Spleen (tissue), 11 donors: ENCODE results near the gene PIP5K1B. TPM values are rescaled to one million over a fixed set of nuclear protein-coding genes. Genes with fewer than 3 reads are reported as not detected.

Source experiments
- DNase-seq: peaks from one replicate; pipeline ENCODE4 v3.0.0-alpha.2; 2020
- H3K27ac ChIP-seq, 8 donors: fragments of 200-600 bp; sonication (generic) in 7 of 8; 1 replicate in 4 of 8; 2 replicates in 4 of 8; pipeline versions ENCODE4 v1.5.0 to v1.8.0; 2016 to 2021; ENCODE audit warnings: inconsistent platforms in 4 of 8, mild to moderate bottlenecking in 4 of 8, moderate library complexity in 1 of 8
- H3K27me3 ChIP-seq, 7 donors: fragments of 200-600 bp; sonication (generic) in 6 of 7; replicated peaks in 1 of 7; 1 replicate in 4 of 7; 2 replicates in 3 of 7; pipeline versions ENCODE4 v1.5.0 to v1.8.0; 2016 to 2021; ENCODE audit warnings: inconsistent platforms in 3 of 7, mild to moderate bottlenecking in 1 of 7
- H3K36me3 ChIP-seq, 6 donors: fragments of 200-600 bp; sonication (generic) in 5 of 6; 1 replicate in 4 of 6; 2 replicates in 2 of 6; pipeline versions ENCODE4 v1.5.0 to v1.8.0; 2016 to 2021; ENCODE audit warnings: inconsistent platforms in 2 of 6
- H3K4me1 ChIP-seq, 6 donors: fragments of 200-600 bp; sonication (generic) in 5 of 6; 1 replicate in 3 of 6; 2 replicates in 3 of 6; pipeline versions ENCODE4 v1.5.0 to v1.8.0; 2016 to 2021; ENCODE audit warnings: inconsistent platforms in 3 of 6
- H3K4me3 ChIP-seq, 8 donors: fragments of 200-600 bp; sonication (generic) in 7 of 8; 1 replicate in 4 of 8; 2 replicates in 4 of 8; pipeline versions ENCODE4 v1.5.0 to v1.8.0; 2016 to 2021; ENCODE audit warnings: inconsistent platforms in 4 of 8, mild to moderate bottlenecking in 4 of 8, moderate library complexity in 2 of 8
- H3K9me3 ChIP-seq, 8 donors: fragments of 200-600 bp; sonication (generic) in 7 of 8; 1 replicate in 4 of 8; 2 replicates in 4 of 8; pipeline versions ENCODE4 v1.5.0 to v1.8.0; 2016 to 2021; ENCODE audit warnings: inconsistent platforms in 4 of 8
- CTCF ChIP-seq, 11 experiments: fragments of 200-600 bp in 7 of 11; fragments of 450-650 bp in 4 of 11; sonication (generic) in 4 of 11; IDR thresholded peaks in 8 of 11; conservative IDR thresholded peaks in 3 of 11; 1 replicate in 7 of 11; 2 replicates in 4 of 11; pipeline versions ENCODE4 v1.4.0 to v1.8.0; 2016 to 2021; ENCODE audit warnings: antibody characterized with exemption in 11 of 11, inconsistent platforms in 4 of 11, mild to moderate bottlenecking in 1 of 11
- POLR2A ChIP-seq, 3 donors: fragments of 450-650 bp; IDR thresholded peaks; one replicate each; pipeline ENCODE4 v1.5.1; 2017; ENCODE audit warnings: antibody characterized with exemption in 3 of 3, mild to moderate bottlenecking in 1 of 3
- POLR2AphosphoS5 ChIP-seq, 3 donors: sonication (generic); formaldehyde crosslinking; IDR thresholded peaks; one replicate each; pipeline ENCODE4 v1.5.1; 2017; ENCODE audit warnings: antibody characterized with exemption in 3 of 3
- WGBS, 5 donors: extraction: QIAGEN DNeasy Blood & Tissue Kit in 3 of 5; methylation state at CpG; one replicate each; pipeline versions ENCODE4 v1.1.5 to v1.1.7; 2013 to 2018; 5-methylcytosine and 5-hydroxymethylcytosine counted together
- intact Hi-C: fragments of 100-400 bp; cut with DNase I; formaldehyde crosslinking; loops from one replicate; pipeline ENCODE4 v1.15.0; 2023; ENCODE audit warnings: low total_unique reads
- polyA plus RNA-seq, 3 donors: library from polyadenylated mRNA; stranded (reverse); fragments of 200-250 nt; gene quantifications; one replicate each; pipeline ENCODE4 v1.2.1, GENCODE V29; 2013
- total RNA-seq, 7 donors: library from RNA; depleted of rRNA in 3 of 7; stranded (reverse); fragments of >200 nt in 3 of 7; fragmentation: NEBNext Ultra II Directional in 4 of 7; extraction: Animal tissue kit (Norgen Biotek cat#: 25700) in 4 of 7; gene quantifications; one replicate each; pipeline versions ENCODE4 v1.1.0 to v1.2.1, GENCODE V29; 2016 to 2021
- donor health status: healthy with polysubstance abuse.
- donor health status: DM: no; HTN: no; CAD: no; lungs with moderate emphysema.
- donor health status: DM: no; HTN: no; CAD: no.
- donor health status: Bipolar disorder and iron deficiency.
- donor health status: healthy.
- donor health status: DM: no; HTN: no; CAD: no.
- donor health status: DM: yes; HTN: yes; CAD: no.

Gene PIP5K1B
- total and polyA plus RNA-seq, 10 donors, result 1.5 to 10.3 (median 6.8) TPM

- DNase-seq, result no peak
- Histone ChIP-seq H3K9me3 (no peaks in the 10 kb centered on the region), H3K4me1 (no peaks in the 10 kb centered on the region), H3K36me3 (peaks cover 0 to 12% (median 0%) of the 10 kb centered on the region in 6 donors), H3K27me3 (no peaks in the 10 kb centered on the region), H3K4me3 (no peak overlapping the region), H3K27ac (no peak overlapping the region)
- intact Hi-C loops, result no loop called here
- no peak for TF ChIP-seq CTCF (IDR thresholded peaks at IDR 0.05 in 8 of 11, conservative IDR thresholded peaks at IDR 0.05 in 3 of 11)
- no peak for TF ChIP-seq POLR2AphosphoS5 (IDR thresholded peaks at IDR 0.05)
- no peak for TF ChIP-seq POLR2A (IDR thresholded peaks at IDR 0.05)
- 81 to 92% (median 90%) methylated on average over 9 of the region's 9 CpGs for WGBS, 5 donors
Observed at GRCh38 chr9:68861436-68861835, 156.4 kb downstream of the PIP5K1B start.

GRCh38 chr9:68867066-68867465 lies 162.0 kb downstream of the PIP5K1B start:
- WGBS, 5 donors, result 90 to 97% (median 93%) methylated on average over 6 of the region's 6 CpGs
- H3K4me3 ChIP-seq, result no peak overlapping the region
- no peaks in the 10 kb centered on the region for H3K9me3 ChIP-seq
- H3K36me3 ChIP-seq, result peaks cover 0 to 12% (median 0%) of the 10 kb centered on the region in 6 donors
- no peaks in the 10 kb centered on the region for H3K4me1 ChIP-seq
- intact Hi-C loops, result no loop called here
- TF ChIP-seq CTCF (IDR thresholded peaks at IDR 0.05 in 8 of 11, conservative IDR thresholded peaks at IDR 0.05 in 3 of 11), result no peak
- TF ChIP-seq POLR2A (IDR thresholded peaks at IDR 0.05), result no peak
- no peak for TF ChIP-seq POLR2AphosphoS5 (IDR thresholded peaks at IDR 0.05)
- DNase-seq, result no peak
- no peaks in the 10 kb centered on the region for H3K27me3 ChIP-seq
- no peak overlapping the region for H3K27ac ChIP-seq

GRCh38 chr9:68869022-68869421 lies 164.0 kb downstream of the PIP5K1B start:
- H3K4me1 ChIP-seq, result peaks cover 0 to 5% (median 0%) of the 10 kb centered on the region in 6 donors
- WGBS, 5 donors, result 86 to 100% (median 93%) methylated on average over 3 of the region's 3 CpGs
- no peaks in the 10 kb centered on the region for H3K9me3 ChIP-seq
- TF ChIP-seq POLR2A (IDR thresholded peaks at IDR 0.05) (no peak), CTCF (IDR thresholded peaks at IDR 0.05 in 8 of 11, conservative IDR thresholded peaks at IDR 0.05 in 3 of 11) (no peak), POLR2AphosphoS5 (IDR thresholded peaks at IDR 0.05) (no peak)
- peaks cover 0 to 12% (median 0%) of the 10 kb centered on the region in 6 donors for H3K36me3 ChIP-seq
- H3K27ac ChIP-seq, result no peak overlapping the region
- intact Hi-C loops, result no loop called here
- no peaks in the 10 kb centered on the region for H3K27me3 ChIP-seq
- DNase-seq, result no peak
- H3K4me3 ChIP-seq, result no peak overlapping the region

- intact Hi-C loops, result no loop called here
Observed at GRCh38 chr9:68870086-68870485, 165.0 kb downstream of the PIP5K1B start.

More at GRCh38 chr9:68870086-68870485, 165.0 kb downstream of the PIP5K1B start:
- WGBS, 5 donors, result 80 to 91% (median 86%) methylated on average over 4 of the region's 4 CpGs
- Histone ChIP-seq H3K4me3 (no peak overlapping the region), H3K27me3 (no peaks in the 10 kb centered on the region), H3K9me3 (no peaks in the 10 kb centered on the region), H3K36me3 (peaks cover 0 to 7% (median 0%) of the 10 kb centered on the region in 6 donors), H3K27ac (no peak overlapping the region), H3K4me1 (peaks cover 0 to 5% (median 0%) of the 10 kb centered on the region in 6 donors)
- DNase-seq, result no peak
- TF ChIP-seq POLR2A (IDR thresholded peaks at IDR 0.05) (no peak), CTCF (IDR thresholded peaks at IDR 0.05 in 8 of 11, conservative IDR thresholded peaks at IDR 0.05 in 3 of 11) (no peak), POLR2AphosphoS5 (IDR thresholded peaks at IDR 0.05) (no peak)
